ENCODE data around the gene GRIN3B.
"Not testable (repeated sequence)": the region's sequence is repeated elsewhere in the genome, so short reads cannot be mapped to it uniquely, and the experiment has no call there.

Gene GRIN3B

DNA sequence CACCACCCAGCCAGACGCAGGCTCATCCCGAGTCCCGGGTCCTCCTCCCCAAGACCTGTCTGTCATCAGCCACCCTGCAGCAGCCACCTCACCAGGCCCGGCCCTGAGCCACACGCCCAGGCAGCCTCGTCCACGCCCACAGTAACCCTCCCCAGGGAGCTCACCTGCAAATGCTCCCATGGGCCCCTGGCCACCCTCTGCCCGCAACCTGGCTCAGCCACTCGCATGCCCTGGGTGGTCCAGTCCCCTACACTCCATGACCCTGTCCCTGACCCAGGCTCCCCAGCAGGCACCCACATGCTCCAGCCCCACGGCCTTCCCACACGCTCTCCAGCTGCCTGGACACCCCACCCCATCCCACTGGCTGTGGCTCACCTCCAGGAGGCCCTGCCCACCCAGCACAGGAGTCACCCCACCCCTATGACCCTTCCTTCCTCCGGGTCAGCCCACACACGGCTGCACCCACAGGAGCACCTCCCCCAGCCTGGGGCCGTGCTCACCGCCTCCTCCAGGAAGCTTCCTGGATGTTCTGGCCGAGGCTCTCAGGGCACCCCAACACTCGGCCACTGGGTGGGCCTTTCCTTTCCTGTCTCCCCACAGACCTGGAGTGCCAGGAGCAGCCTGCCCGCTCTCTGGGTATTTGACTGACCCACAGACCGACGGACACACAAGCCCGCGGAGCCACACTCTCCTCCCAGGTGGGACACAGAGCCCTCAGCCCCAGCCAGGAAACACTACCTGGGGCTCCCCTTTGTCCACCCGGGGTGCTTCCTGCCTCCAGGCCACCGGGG lies 17.1 kb downstream of the GRIN3B start:
- in situ Hi-C loops (cut with MboI; ENCODE audit: low sequenced_read_pairs): no loop called here

GRCh38 chr19:1017906-1018305 lies 17.7 kb downstream of the GRIN3B start:
- in situ Hi-C loops (cut with MboI; ENCODE audit: low sequenced_read_pairs): no loop called here

GRCh38 chr19:1018393-1018792 lies 18.2 kb downstream of the GRIN3B start:
- in situ Hi-C loops (cut with MboI; ENCODE audit: low sequenced_read_pairs): no loop called here

GRCh38 chr19:1018932-1019615 lies 18.9 kb downstream of the GRIN3B start:
- in situ Hi-C loops (cut with MboI; ENCODE audit: low sequenced_read_pairs): no loop called here

DNA sequence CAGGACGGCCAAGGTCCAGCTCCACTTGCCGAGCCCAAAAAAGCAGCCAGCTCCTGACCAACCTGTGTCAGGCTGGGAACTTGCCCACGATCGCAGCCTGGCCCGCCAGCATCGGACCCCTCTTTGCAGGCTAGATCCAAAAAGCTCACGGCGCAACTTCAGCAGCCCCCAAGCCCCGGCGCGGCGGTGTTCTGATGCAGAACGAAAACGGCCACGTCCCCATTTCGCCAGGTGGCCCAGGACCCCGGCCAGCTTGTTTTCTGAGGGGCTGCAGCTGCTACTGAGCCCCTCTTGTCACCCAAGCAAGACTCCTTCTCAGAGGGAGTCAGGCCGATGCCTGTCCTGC lies 19.4 kb downstream of the GRIN3B start:
- in situ Hi-C loops (cut with MboI; ENCODE audit: low sequenced_read_pairs): no loop called here

DNA sequence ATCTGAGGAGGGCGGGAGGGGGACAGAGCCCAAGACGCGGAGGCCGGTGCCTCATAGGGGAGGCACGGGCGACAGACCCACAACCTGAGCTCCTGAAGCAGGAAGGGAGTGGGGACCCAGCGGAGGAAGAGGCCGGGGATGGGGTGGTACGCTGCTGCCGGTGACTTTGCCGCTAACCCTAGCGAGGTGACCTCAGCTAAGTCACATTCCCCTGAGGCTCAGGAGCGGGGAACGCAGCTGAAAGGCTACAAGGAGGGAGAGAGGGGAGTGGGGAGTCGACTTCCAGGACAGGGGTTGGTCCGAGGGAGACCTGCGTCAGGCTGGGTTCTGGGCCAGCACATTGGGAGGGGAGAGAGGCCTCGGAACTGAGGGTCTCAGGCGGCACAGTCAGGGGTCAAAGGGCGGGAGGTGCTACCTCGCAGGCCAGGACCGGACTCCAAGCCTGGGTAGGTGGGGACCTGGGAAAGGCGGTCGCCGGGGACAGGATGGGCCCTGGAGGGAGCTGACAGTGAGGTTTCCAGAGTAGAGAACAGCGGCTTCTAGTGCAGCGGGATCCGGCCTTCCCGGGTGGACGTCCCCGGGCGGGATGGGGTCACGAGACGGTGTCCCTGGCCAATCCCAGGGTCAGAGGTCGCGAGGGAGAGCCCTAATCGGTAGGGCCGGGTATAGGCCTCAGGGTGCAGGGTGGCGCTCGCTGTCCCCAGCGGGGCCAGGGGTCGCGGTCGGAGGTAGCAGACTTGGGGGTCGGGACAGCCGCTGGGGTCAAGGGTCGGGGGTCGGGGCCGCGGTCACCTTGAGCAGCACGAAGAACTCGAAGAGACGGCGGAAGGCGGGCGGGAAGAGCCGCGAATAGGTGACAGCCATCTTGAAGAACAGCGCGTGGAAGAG lies 20.0 kb downstream of the GRIN3B start:
- in situ Hi-C loops (cut with MboI; ENCODE audit: low sequenced_read_pairs): no loop called here

DNA sequence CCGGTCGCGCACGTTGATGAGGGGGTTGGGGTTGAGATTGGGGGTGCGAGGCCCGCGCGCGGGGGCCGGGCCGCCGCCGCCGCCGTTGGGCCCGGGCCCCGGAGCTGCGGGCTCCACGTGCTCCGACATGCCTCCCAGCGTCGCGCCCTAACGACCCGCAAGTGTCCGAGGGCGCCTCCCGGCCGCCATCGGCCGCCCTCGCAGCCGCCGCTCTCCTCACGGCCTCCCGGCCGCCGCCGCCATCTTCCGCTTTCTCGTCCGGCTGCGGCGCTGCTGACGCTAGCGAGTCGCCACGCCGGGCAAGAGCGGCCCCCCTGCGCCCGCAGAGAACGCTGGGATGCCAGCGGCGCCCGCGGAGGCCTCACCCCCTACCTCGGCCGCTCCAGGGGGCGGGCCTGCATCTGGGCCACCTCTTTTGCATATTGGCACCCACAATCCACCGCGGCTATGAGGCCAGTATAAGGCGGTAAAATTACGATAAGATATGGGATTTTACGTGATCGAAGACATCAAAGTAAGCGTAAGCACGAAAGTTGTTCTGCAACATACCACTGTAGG lies 20.7 kb downstream of the GRIN3B start, which contains the start of gene TMEM259:
Gene TMEM259 (minus strand): TSS at position 256 of the 558 bp plus-strand sequence. CDS start 127 bp downstream, at position 129.
- in situ Hi-C loops (cut with MboI; ENCODE audit: low sequenced_read_pairs): no loop called here

- in situ Hi-C loops (cut with MboI; ENCODE audit: low sequenced_read_pairs): not testable (repeated sequence)
These were observed 23.6 kb downstream of the GRIN3B start for GRCh38 chr19:1023883-1024188.

DNA sequence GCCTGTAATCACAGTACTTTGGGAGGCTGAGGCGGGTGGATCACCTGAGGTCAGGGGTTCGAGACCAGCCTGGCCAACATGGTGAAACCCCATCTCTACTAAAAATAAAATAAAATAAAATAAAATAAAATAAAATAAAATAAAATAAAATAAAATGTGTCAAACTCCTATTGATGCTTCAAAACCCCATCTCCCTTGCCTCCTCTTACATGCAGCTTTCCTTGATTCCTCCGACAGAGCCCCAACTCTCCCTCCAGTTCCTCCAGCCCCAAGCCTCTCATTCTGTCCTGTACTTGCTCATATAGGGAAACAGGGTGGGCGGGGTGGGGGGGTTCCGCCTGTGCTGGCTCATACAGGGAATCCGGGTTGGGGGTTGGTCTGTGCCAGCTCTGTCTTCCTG lies 24.9 kb downstream of the GRIN3B start:
- in situ Hi-C loops (cut with MboI; ENCODE audit: low sequenced_read_pairs): not testable (repeated sequence)

DNA sequence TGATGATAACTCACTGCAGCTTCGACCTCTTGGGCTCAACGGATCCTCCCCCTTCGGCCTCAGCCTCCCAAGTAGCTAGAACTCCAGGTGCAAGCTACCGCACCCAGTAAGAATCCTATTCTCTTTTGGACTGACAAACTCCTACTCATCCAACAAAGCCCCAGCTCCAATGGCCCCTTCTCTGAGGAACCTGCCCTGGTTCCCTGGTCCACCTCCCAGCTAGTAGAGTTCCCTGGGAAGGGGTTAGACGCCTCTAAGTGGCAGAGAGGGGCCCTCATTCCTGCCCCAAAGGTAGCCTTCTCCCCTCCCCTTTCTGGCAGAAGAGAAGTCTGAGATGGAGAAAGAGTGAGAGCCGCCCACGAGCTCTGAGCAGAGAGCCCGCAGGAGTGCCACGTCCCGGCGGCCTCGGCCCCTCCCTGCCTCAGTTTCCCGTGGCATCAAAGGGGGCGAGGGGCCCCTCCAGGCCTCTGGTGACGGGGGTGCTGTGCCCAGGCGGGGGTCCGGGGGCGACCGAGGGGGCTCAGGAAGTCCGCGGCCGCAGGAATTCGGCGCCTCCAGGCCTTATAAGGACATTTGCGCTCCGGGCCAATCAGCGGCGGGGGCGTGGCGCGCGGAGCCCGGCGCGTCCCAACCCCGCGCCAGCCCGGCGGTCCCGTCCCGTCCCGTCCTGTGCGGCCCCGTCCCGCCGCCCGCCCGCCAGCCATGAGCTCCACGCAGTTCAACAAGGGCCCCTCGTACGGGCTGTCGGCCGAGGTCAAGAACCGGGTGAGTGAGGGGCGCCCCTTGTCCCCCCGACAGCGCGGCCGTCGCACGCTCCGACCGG lies 26.0 kb downstream of the GRIN3B start, which contains the start of gene CNN2:
Gene CNN2 (plus strand): TSS at position 649 of the 823 bp plus-strand sequence. CDS start 54 bp downstream, at position 703.
- in situ Hi-C loops (cut with MboI; ENCODE audit: low sequenced_read_pairs): no loop called here

DNA sequence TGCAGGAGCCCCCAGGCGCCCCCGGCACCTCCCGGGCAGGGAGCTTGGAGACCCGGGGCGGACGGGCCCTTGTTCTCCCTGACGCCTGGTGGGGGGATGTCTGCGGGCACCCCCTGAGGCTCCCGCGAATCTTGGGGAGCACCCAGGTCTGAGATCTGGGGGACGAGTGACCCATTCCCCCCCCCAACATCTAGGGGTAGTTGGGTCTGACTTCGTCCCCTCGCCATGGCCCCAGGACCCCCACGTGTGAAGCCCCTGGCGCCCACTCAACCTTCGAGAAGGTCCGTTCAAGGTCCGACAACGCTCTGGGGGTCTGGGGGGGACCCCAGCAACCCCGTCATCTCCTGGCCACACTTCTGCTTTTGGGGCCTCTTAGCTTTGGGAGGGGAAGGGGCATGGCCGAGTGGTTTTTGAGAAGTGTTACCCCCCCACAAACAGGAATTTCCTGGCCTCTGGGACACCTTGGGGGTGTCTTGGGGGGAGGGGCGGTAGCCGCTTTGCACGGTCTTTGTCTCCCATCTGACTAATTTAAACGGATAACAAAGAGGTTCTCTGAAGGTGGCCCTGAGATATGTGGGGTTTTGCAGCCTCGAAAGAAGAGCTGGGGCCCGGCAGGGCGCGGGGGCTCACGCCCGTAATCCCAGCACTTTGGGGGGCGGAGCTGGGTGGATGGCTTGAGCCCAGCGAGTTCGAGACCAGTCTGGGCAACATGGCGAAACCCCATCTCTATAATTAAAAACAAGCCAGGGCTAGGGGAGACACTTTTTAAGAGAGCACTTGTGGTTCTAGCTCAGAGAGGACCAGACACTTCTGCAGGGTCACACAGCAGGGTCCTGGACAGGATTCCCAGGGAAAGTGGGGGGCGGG lies 26.8 kb downstream of the GRIN3B start:
- in situ Hi-C loops (cut with MboI; ENCODE audit: low sequenced_read_pairs): no loop called here

DNA sequence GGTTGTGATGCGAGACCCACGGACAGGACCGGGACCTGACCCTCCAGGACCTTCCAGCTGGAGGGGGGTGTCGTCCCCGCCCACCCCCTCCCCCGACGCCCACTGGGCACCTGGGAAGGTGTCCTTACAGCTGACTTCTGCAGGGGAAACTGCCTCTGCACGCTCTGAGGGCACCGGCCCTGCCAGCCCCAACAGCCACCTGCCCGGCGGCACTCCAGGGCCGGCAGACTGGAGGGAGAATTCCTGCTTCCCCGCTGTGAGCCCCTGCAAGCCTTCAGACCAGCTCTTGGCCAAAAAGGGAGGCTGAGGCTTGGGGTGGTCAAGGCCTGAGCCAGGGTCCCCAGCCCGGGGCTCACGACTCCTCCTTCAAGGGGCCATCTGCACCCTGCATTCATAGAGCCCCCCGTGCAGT lies 27.4 kb downstream of the GRIN3B start:
- in situ Hi-C loops (cut with MboI; ENCODE audit: low sequenced_read_pairs): no loop called here

DNA sequence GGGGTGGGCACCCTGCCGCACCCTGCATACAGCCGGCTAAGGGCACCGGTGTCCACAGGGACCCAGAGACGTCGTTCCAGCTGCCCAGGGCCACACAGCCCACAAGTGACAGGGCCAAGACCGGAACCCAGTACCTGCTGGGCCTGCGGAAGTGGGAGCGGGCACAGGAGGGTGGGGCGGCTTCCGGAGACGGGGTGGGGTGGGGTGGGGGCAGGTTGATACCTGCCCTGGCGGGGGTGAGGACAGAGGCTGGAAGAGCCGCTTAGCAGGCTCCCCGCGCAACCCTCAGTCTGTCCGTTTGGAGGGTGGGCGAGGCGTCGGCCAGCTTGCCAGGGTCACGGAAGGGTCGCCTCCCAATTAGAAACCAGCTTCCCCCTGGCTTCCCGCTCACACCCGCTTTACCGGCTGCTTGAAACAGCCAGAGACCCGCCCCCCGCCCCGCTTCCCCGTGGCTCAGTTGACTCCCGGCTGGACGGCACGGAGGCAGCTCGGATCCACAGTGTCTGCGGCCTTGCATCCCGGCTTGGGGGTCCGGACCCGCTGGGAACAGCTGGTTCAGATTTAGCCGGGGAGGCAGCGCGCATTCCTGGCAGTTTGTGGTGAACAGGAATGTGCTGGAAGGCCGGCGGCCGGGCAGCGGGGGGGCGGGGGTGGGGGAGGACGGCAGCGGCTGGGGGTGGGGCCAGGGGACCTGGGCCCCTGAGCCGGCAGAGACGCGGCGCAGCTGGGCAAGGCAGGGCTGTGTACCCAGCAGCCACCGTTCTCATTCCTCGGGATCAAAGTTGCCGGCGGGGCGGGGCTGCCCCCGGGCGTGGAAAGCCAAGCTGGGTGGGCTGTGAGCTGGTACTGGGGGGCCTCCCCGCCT lies 28.1 kb downstream of the GRIN3B start:
- in situ Hi-C loops (cut with MboI; ENCODE audit: low sequenced_read_pairs): no loop called here

DNA sequence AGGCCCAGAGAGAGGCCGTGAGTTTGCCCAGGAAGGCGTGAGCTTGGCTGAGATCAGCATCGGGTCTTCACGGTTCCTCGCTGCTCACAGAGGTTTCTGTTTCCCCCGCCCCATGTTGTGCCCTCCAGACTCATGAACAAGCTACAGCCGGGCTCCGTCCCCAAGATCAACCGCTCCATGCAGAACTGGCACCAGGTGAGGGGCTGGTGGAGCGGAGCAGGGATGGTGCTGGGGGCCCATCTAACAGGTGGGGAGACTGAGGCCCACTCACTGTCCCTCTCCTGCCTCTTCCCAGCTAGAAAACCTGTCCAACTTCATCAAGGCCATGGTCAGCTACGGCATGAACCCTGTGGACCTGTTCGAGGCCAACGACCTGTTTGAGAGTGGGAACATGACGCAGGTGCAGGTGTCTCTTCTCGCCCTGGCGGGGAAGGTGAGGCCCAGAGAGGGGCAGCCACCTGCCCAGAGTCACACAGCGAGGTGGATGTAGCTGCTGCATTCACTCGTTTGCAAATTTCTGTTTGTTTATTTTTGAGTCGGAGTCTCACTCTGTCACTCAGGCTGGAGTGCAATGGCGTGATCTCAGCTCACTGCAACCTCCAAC lies 32.1 kb downstream of the GRIN3B start:
- in situ Hi-C loops (cut with MboI; ENCODE audit: low sequenced_read_pairs): no loop called here

DNA sequence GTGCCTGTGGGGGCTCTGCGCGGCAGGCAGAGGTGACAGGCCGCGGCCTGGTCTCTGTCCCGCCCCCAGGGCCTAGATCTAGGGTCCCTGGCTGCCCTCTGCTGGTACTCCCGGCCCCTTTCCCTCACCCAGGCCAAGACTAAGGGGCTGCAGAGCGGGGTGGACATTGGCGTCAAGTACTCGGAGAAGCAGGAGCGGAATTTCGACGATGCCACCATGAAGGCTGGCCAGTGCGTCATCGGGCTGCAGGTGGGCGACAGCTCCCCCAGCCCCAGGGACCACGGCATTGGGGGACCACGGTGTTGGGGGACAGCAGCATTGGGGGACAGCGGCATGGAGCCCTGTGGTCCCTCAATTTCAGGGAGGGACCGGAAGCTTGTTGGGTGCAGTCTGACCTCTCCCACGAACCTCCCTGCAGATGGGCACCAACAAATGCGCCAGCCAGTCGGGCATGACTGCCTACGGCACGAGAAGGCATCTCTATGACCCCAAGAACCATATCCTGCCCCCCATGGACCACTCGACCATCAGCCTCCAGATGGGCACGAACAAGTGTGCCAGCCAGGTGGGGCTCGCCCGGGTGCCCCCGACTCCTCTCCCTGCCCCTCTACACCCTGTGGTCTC lies 35.9 kb downstream of the GRIN3B start:
- in situ Hi-C loops (cut with MboI; ENCODE audit: low sequenced_read_pairs): no loop called here

DNA sequence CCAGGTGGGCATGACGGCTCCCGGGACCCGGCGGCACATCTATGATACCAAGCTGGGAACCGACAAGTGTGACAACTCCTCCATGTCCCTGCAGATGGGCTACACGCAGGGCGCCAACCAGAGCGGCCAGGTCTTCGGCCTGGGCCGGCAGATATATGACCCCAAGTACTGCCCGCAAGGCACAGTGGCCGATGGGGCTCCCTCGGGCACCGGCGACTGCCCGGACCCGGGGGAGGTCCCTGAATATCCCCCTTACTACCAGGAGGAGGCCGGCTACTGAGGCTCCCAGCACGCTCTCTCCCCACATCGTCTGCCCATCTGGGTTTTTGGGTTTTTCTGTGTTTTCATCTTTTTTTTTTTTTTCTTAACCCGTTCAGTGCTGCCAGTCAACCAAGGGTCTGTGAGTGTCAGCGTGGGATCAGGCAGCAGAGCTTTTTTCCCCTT lies 37.4 kb downstream of the GRIN3B start:
- in situ Hi-C loops (cut with MboI; ENCODE audit: low sequenced_read_pairs): no loop called here

- in situ Hi-C loops (cut with MboI; ENCODE audit: low sequenced_read_pairs): no loop called here
These were observed 38.9 kb downstream of the GRIN3B start for GRCh38 chr19:1038978-1039645.
